Activated B cell treated with CpG ODN at 0.5 μM for 24 hours (primary cell): Measurements from ENCODE around the gene CADM1. TPM values are rescaled to one million over a fixed set of nuclear protein-coding genes. Genes with fewer than 3 reads are reported as not detected.

Experiments used
- ATAC-seq: fragments of 200-7000 bp; cut with Tn5 transposase; one replicate; pipeline ENCODE4 v1.10.0; 2021; ENCODE audit warnings: low read depth, mild to moderate bottlenecking, moderate library complexity
- CTCF ChIA-PET: fragments of 350-600 bp; sonication (Branson Sonifier 250); formaldehyde crosslinking; loops from one replicate; lab custom pipeline; 2021; ENCODE audit warnings: antibody characterized with exemption; lab: Charles Lee
- POLR2A ChIA-PET: fragments of 350-600 bp; sonication (Branson Sonifier 250); formaldehyde crosslinking; loops from one replicate; lab custom pipeline; 2021; ENCODE audit warnings: antibody characterized with exemption; lab: Charles Lee
- DNase-seq: peaks from one replicate; pipeline ENCODE4 v3.0.0; 2022
- H3K27ac Mint-ChIP-seq: one replicate; pipeline ENCODE4 v1.8.0; 2020; ENCODE audit warnings: mixed read lengths
- H3K27me3 Mint-ChIP-seq: one replicate; pipeline ENCODE4 v1.8.0; 2021; ENCODE audit warnings: mixed read lengths
- H3K36me3 Mint-ChIP-seq: one replicate; pipeline ENCODE4 v1.8.0; 2021; ENCODE audit warnings: low read depth, mixed read lengths
- H3K4me1 Mint-ChIP-seq: one replicate; pipeline ENCODE4 v1.8.0; 2021; ENCODE audit warnings: mixed read lengths
- H3K4me3 Mint-ChIP-seq: one replicate; pipeline ENCODE4 v1.8.0; 2020; ENCODE audit warnings: mild to moderate bottlenecking, mixed read lengths
- H3K9me3 Mint-ChIP-seq: one replicate; pipeline ENCODE4 v1.8.0; 2020; ENCODE audit warnings: mixed read lengths
- CTCF ChIP-seq: fragments of 200-600 bp; IDR thresholded peaks from one replicate; pipeline ENCODE4 v1.8.0; 2022; ENCODE audit warnings: antibody characterized with exemption, mild to moderate bottlenecking
- intact Hi-C: fragments of 100-400 bp; cut with micrococcal nuclease; formaldehyde crosslinking; loops from one replicate; pipeline ENCODE4 v1.15.1; 2024
- total RNA-seq: library from RNA; stranded (reverse); gene quantifications from 2 replicates; pipeline ENCODE4 v1.2.3, GENCODE V29; 2022

The CADM1 gene
- total RNA-seq, 1 donor from 2014 or later: 0.86 TPM

GRCh38 chr11:115396533-115396932, 107.7 kb downstream of the CADM1 start:
- H3K36me3 Mint-ChIP-seq: no peaks in the 10 kb centered on the region
- H3K4me1 Mint-ChIP-seq: no peaks in the 10 kb centered on the region
- no peaks in the 10 kb centered on the region for H3K9me3 Mint-ChIP-seq
- ChIA-PET CTCF (no interaction called here), POLR2A (no interaction called here)
- intact Hi-C loops: no loop called here
- no peak overlapping the region for H3K27ac Mint-ChIP-seq
- no peaks in the 10 kb centered on the region for H3K27me3 Mint-ChIP-seq
- ATAC-seq (no peak), DNase-seq (no peak)
- no peak for TF ChIP-seq CTCF
- H3K4me3 Mint-ChIP-seq: no peak overlapping the region

DNA sequence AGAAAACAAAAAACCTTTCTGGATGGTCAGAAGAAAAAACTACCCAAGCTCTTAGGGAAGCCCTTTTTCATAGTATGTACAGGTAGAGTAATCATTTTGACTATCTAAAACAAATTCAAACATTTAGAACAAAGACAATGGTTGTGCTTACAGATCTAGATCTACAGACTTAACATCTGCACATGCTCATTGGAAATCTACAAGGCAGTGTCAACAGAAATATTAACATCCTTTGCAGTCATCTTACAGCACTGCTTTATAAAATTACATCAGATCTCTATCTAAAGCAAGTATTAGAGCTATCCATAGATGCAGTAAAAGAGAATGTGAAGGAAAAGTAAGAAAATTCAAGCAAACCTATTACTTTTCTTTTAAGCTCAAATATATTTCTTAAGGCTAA, 110.3 kb downstream of the CADM1 start:
- H3K4me1 Mint-ChIP-seq: no peaks in the 10 kb centered on the region
- no peak for TF ChIP-seq CTCF
- DNase-seq (no peak), ATAC-seq (no peak)
- ChIA-PET CTCF (no interaction called here), POLR2A (no interaction called here)
- peaks cover 2% of the 10 kb centered on the region for H3K27me3 Mint-ChIP-seq
- H3K36me3 Mint-ChIP-seq: no peaks in the 10 kb centered on the region
- no peak overlapping the region for H3K27ac Mint-ChIP-seq
- intact Hi-C loops: no loop called here
- no peaks in the 10 kb centered on the region for H3K9me3 Mint-ChIP-seq
- H3K4me3 Mint-ChIP-seq: no peak overlapping the region

DNA sequence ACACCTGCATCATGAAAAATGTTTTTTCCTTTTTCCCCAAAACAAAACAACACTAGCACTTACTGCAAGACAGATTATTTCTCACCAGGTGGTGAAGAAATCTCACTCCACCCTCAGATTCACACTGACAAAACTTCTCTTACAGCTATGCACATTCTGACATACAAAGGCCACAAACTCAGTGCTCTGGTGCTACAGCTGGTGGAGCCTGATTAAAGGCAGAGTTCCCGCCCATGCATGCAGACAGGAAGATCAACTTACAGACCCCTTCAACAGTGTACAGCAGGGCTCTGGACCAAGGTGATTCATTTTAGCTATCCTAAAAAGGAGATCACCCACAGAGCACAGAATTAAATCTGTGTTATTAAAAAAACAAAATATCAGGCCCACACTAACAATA, 112.6 kb downstream of the CADM1 start:
- Mint-ChIP-seq H3K27ac (no peak overlapping the region), H3K27me3 (peaks cover 2% of the 10 kb centered on the region), H3K9me3 (no peaks in the 10 kb centered on the region), H3K4me1 (no peaks in the 10 kb centered on the region), H3K4me3 (no peak overlapping the region), H3K36me3 (no peaks in the 10 kb centered on the region)
- no peak for TF ChIP-seq CTCF
- DNase-seq (no peak), ATAC-seq (no peak)
- intact Hi-C loops: no loop called here
- ChIA-PET POLR2A (interaction anchor here (0.5 kb wide), 1 partner anchor 877 kb away, joined by 3 read pairs; no protein-coding TSS in a partner anchor), CTCF (no interaction called here)

- Mint-ChIP-seq H3K27me3 (peaks cover 2% of the 10 kb centered on the region), H3K4me3 (no peak overlapping the region), H3K36me3 (no peaks in the 10 kb centered on the region), H3K4me1 (no peaks in the 10 kb centered on the region), H3K27ac (no peak overlapping the region), H3K9me3 (no peaks in the 10 kb centered on the region)
- no peak for DNase-seq
- TF ChIP-seq CTCF: no peak
- ChIA-PET POLR2A (no interaction called here), CTCF (no interaction called here)
- ATAC-seq: no peak
- intact Hi-C loops: no loop called here
These were observed 113.1 kb downstream of the CADM1 start for GRCh38 chr11:115391160-115391559.

DNA sequence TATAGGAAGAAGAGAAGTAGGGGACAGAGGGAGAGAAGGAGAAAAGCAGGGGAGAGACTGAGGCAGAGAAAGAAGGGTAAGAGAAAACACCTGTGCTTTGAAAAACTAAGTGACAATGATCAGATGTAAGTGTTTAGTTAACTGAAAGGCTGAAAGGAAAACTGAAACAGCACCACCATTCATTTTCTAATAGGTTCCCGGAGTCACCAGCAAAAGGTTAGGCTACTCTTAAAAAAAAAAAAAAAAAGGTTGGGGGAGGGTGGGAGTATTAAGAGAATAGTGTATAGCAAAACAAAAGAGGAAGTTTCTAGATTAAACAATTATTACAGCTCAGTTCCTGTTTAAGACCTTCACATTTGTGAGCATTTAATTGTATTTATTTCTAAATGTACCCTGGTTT, 113.8 kb downstream of the CADM1 start:
- intact Hi-C loops: no loop called here
- Mint-ChIP-seq H3K9me3 (no peaks in the 10 kb centered on the region), H3K27me3 (peaks cover 3% of the 10 kb centered on the region), H3K4me3 (no peak overlapping the region), H3K36me3 (no peaks in the 10 kb centered on the region), H3K27ac (no peak overlapping the region), H3K4me1 (no peaks in the 10 kb centered on the region)
- TF ChIP-seq CTCF: no peak
- ChIA-PET CTCF (no interaction called here), POLR2A (no interaction called here)
- DNase-seq (no peak), ATAC-seq (no peak)
